WTC11 (cell line): ENCODE results near the gene GNAZ. TPM values are rescaled to one million over a fixed set of nuclear protein-coding genes. Genes with fewer than 3 reads are reported as not detected.
A peak's percentile ranks its signal among the peaks of the same experiment; 100 is the strongest.

ENCODE experiments used
- ATAC-seq: fragments of 200-7000 bp; cut with Tn5 transposase; 2 replicates; pipeline ENCODE4 v1.10.0; 2021; ENCODE audit warnings: mild to moderate bottlenecking, moderate library complexity
- CTCF ChIA-PET: fragments of 300-600 bp; sonication (Branson Sonifier 250); formaldehyde crosslinking; loops from one replicate; lab custom pipeline; 2021; ENCODE audit warnings: antibody characterized with exemption; lab: Charles Lee
- POLR2A ChIA-PET: fragments of 350-600 bp; sonication (Branson Sonifier 250); formaldehyde crosslinking; loops from one replicate; lab custom pipeline; 2021; ENCODE audit warnings: antibody characterized with exemption; lab: Charles Lee
- DNase-seq: peaks from one replicate; pipeline ENCODE4 v3.0.0; 2021; ENCODE audit warnings: low spot score
- H3K27ac Mint-ChIP-seq: 2 replicates; pipeline ENCODE4 v1.8.0; 2021; ENCODE audit warnings: mixed read lengths
- H3K27me3 Mint-ChIP-seq: 2 replicates; pipeline ENCODE4 v1.8.0; 2021; ENCODE audit warnings: low read depth, mild to moderate bottlenecking, moderate library complexity, mixed read lengths
- H3K36me3 Mint-ChIP-seq: 2 replicates; pipeline ENCODE4 v1.8.0; 2021; ENCODE audit warnings: mixed read lengths
- H3K4me1 Mint-ChIP-seq: 2 replicates; pipeline ENCODE4 v1.8.0; 2022; ENCODE audit warnings: mixed read lengths
- H3K4me3 Mint-ChIP-seq: 2 replicates; pipeline ENCODE4 v1.8.0; 2021; ENCODE audit warnings: mild to moderate bottlenecking, moderate library complexity, mixed read lengths
- H3K9me3 Mint-ChIP-seq: 2 replicates; pipeline ENCODE4 v1.8.0; 2021; ENCODE audit warnings: mixed read lengths
- GRHL2 ChIP-seq: fragments of 250-450 bp; sonication (Bioruptor Pico); IDR thresholded peaks from 2 replicates; pipeline ENCODE4 v1.8.0; 2022; ENCODE audit warnings: mild to moderate bottlenecking, moderate library complexity; ENCODE audit not compliant: insufficient replicate concordance, severe bottlenecking
- JUN ChIP-seq: sonication (generic); formaldehyde crosslinking; IDR thresholded peaks from 2 replicates; pipeline ENCODE4 v1.8.0; 2023; ENCODE audit warnings: mild to moderate bottlenecking, missing genetic modification reagents
- TEAD4 ChIP-seq: sonication (generic); formaldehyde crosslinking; IDR thresholded peaks from 2 replicates; pipeline ENCODE4 v1.8.0; 2022; ENCODE audit warnings: mild to moderate bottlenecking, missing genetic modification reagents
- ZBTB21 ChIP-seq: sonication (generic); formaldehyde crosslinking; IDR thresholded peaks from 2 replicates; pipeline ENCODE4 v1.8.1; 2023; ENCODE audit warnings: mild to moderate bottlenecking, missing genetic modification reagents, borderline replicate concordance
- ZNF138 ChIP-seq: sonication (generic); formaldehyde crosslinking; conservative IDR thresholded peaks from 2 replicates; pipeline ENCODE4 v1.8.1; 2022; ENCODE audit warnings: mild to moderate bottlenecking, moderate library complexity, missing genetic modification reagents
- ZNF232 ChIP-seq: sonication (generic); formaldehyde crosslinking; IDR thresholded peaks from 2 replicates; pipeline ENCODE4 v1.8.0; 2022; ENCODE audit warnings: mild to moderate bottlenecking, missing genetic modification reagents
- ZNF416 ChIP-seq: fragments of 250-450 bp; sonication (Bioruptor Pico); IDR thresholded peaks from 2 replicates; pipeline ENCODE4 v1.9.0; 2021; ENCODE audit warnings: mild to moderate bottlenecking, inconsistent platforms
- total RNA-seq: library from RNA; stranded (reverse); gene quantifications from 3 replicates; pipeline ENCODE4 v1.2.3, GENCODE V29; 2021
- TF ChIP-seq, protein P1 (sequence below): sonication (generic); formaldehyde crosslinking; IDR thresholded peaks from 2 replicates; pipeline ENCODE4 v1.8.0; 2022; ENCODE audit warnings: mild to moderate bottlenecking, missing genetic modification reagents
- TF ChIP-seq, protein P2 (sequence below): sonication (generic); formaldehyde crosslinking; IDR thresholded peaks from 2 replicates; pipeline ENCODE4 v1.8.0; 2023; ENCODE audit warnings: mild to moderate bottlenecking, missing genetic modification reagents
- TF ChIP-seq, protein P3 (sequence below): fragments of 250-450 bp; sonication (Bioruptor Pico); IDR thresholded peaks from 2 replicates; pipeline ENCODE4 v2.1.2; 2022; ENCODE audit warnings: mild to moderate bottlenecking, moderate library complexity
- TF ChIP-seq, protein P4 (sequence below): fragments of 200-600 bp; IDR thresholded peaks from 2 replicates; pipeline ENCODE4 v1.8.0; 2022; ENCODE audit warnings: antibody characterized with exemption
- TF ChIP-seq, protein P5 (sequence below): sonication (generic); formaldehyde crosslinking; conservative IDR thresholded peaks from 2 replicates; pipeline ENCODE4 v1.8.1; 2023; ENCODE audit warnings: mild to moderate bottlenecking, low read depth, missing genetic modification reagents, moderate library complexity
- TF ChIP-seq, protein P6 (sequence below): sonication (generic); formaldehyde crosslinking; IDR thresholded peaks from 2 replicates; pipeline ENCODE4 v1.8.0; 2022; ENCODE audit warnings: missing genetic modification reagents
- TF ChIP-seq, protein P7 (sequence below): sonication (generic); formaldehyde crosslinking; IDR thresholded peaks from 2 replicates; pipeline ENCODE4 v1.8.0; 2023; ENCODE audit warnings: missing genetic modification reagents, mild to moderate bottlenecking, borderline replicate concordance

GNAZ gene
- total RNA-seq, 1 experiment from 2014 or later, result 9.9 TPM

DNA sequence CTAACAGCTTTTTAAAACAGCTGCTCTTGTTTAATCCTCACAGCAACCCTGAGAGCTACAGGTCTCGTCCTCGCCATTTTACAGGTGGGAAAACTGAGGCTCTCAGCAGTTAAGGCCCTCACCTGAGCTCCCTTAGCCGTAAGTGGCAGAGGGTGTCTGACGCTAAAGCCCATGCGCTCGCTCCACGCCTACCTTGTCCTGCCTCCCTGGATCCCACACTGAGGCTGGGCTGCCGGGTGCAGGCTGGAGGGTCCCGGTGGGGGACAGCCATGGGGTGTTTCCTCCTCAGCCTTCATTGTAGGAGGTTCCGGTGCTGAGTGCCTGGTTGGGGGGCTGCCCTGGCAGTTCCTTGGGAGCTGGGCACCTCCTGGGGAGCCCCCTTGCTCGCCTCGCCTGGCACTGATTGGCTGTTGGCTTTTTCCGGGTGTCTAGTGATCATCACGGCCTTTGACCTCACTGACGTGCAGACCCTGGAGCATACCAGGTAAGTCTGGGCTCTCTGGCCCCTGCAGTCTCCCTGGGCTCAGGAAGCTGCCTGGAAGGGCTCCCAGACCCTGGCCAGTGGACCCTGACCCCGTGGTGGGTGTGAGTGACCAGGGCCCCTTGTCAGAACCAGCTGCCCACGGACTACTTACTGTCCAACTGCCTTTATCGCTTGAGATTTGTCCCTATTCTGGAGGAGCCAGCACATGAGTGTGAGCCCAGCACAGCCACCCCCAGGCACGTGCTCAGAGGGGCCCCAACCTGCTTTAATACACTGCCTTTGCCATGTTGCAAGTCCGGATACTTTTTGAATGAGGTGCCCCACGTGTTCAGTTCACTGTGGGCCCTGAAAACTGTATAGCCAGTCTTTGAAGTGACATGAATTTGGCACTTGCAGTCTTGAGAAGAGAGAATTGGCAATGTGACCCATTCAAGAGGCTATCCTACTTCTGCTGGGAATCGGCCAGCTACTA, 87.5 kb downstream of the GNAZ start (continued):
- TF ChIP-seq, protein P1, sequence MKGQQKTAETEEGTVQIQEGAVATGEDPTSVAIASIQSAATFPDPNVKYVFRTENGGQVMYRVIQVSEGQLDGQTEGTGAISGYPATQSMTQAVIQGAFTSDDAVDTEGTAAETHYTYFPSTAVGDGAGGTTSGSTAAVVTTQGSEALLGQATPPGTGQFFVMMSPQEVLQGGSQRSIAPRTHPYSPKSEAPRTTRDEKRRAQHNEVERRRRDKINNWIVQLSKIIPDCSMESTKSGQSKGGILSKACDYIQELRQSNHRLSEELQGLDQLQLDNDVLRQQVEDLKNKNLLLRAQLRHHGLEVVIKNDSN (CRISPR knock-in tag), result no peak
- TF ChIP-seq, protein P2, sequence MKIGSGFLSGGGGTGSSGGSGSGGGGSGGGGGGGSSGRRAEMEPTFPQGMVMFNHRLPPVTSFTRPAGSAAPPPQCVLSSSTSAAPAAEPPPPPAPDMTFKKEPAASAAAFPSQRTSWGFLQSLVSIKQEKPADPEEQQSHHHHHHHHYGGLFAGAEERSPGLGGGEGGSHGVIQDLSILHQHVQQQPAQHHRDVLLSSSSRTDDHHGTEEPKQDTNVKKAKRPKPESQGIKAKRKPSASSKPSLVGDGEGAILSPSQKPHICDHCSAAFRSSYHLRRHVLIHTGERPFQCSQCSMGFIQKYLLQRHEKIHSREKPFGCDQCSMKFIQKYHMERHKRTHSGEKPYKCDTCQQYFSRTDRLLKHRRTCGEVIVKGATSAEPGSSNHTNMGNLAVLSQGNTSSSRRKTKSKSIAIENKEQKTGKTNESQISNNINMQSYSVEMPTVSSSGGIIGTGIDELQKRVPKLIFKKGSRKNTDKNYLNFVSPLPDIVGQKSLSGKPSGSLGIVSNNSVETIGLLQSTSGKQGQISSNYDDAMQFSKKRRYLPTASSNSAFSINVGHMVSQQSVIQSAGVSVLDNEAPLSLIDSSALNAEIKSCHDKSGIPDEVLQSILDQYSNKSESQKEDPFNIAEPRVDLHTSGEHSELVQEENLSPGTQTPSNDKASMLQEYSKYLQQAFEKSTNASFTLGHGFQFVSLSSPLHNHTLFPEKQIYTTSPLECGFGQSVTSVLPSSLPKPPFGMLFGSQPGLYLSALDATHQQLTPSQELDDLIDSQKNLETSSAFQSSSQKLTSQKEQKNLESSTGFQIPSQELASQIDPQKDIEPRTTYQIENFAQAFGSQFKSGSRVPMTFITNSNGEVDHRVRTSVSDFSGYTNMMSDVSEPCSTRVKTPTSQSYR (CRISPR knock-in tag), result no peak

DNA sequence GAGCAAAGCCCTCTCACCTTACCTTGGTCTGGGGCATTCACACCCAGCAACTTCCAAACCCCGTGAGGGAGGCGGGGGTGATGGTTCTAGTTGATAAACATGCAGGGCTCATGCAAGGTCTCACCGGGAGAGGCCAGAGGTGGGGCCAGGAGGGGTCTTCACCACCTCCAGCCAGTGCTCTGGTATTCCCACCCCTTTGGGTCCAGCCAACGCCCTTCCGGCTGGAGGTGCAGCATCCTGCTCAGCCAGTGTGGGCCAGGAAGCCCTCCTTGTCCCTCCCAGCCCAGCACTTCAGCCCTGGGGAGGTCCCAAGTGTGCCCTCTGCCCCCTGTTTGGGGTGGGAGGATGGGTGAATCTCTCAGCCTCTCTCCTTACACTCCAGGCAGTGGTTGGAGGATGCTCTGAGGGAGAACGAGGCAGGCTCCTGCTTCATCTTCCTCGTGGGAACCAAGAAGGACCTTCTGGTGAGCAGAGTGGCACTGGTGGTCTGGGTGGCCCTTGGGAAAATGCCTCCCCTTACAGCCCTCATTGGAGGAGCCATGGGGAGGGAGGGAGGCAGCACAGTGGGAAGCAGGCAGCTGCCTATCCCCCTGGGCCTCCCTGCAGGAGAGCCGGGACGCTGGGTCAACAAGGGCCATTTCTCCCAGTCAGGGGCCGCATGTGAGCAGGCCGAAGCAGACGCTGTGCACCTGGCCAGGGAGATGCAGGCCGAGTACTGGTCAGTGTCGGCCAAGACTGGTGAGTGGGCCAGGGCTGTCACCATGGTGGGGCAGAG, 88.4 kb downstream of the GNAZ start:
- no peaks in the 10 kb centered on the region for H3K36me3 Mint-ChIP-seq
- DNase-seq, result no peak
- H3K27me3 Mint-ChIP-seq, result no peaks in the 10 kb centered on the region; the same call in 1 of the 2 replicates
- no peak for ATAC-seq
- H3K9me3 Mint-ChIP-seq, result no peaks in the 10 kb centered on the region
- no peak overlapping the region for H3K4me3 Mint-ChIP-seq
- ChIA-PET POLR2A (no interaction called here), CTCF (interaction anchor here (2.8 to 3.2 kb wide), 4 partner anchors 18 to 227 kb away, joined by 18 to 40 read pairs (median 26); partner anchors contain the start of gene RSPH14)
- H3K27ac Mint-ChIP-seq, result peak overlapping the region; percentile 72; the same call in 1 of the 2 replicates
- peaks cover 21% of the 10 kb centered on the region for H3K4me1 Mint-ChIP-seq
- TF ChIP-seq TEAD4 (no peak), JUN (no peak), ZNF416 (CRISPR knock-in tag) (no peak), ZBTB21 (no peak), ZNF232 (CRISPR knock-in tag) (no peak), GRHL2 (CRISPR knock-in tag) (no peak), ZNF138 (no peak)
- TF ChIP-seq, protein P3, sequence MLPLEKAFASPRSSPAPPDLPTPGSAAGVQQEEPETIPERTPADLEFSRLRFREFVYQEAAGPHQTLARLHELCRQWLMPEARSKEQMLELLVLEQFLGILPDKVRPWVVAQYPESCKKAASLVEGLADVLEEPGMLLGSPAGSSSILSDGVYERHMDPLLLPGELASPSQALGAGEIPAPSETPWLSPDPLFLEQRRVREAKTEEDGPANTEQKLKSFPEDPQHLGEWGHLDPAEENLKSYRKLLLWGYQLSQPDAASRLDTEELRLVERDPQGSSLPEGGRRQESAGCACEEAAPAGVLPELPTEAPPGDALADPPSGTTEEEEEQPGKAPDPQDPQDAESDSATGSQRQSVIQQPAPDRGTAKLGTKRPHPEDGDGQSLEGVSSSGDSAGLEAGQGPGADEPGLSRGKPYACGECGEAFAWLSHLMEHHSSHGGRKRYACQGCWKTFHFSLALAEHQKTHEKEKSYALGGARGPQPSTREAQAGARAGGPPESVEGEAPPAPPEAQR (CRISPR knock-in tag), result no peak
- TF ChIP-seq, protein P4, sequence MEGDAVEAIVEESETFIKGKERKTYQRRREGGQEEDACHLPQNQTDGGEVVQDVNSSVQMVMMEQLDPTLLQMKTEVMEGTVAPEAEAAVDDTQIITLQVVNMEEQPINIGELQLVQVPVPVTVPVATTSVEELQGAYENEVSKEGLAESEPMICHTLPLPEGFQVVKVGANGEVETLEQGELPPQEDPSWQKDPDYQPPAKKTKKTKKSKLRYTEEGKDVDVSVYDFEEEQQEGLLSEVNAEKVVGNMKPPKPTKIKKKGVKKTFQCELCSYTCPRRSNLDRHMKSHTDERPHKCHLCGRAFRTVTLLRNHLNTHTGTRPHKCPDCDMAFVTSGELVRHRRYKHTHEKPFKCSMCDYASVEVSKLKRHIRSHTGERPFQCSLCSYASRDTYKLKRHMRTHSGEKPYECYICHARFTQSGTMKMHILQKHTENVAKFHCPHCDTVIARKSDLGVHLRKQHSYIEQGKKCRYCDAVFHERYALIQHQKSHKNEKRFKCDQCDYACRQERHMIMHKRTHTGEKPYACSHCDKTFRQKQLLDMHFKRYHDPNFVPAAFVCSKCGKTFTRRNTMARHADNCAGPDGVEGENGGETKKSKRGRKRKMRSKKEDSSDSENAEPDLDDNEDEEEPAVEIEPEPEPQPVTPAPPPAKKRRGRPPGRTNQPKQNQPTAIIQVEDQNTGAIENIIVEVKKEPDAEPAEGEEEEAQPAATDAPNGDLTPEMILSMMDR, result no peak
- TF ChIP-seq, protein P5, sequence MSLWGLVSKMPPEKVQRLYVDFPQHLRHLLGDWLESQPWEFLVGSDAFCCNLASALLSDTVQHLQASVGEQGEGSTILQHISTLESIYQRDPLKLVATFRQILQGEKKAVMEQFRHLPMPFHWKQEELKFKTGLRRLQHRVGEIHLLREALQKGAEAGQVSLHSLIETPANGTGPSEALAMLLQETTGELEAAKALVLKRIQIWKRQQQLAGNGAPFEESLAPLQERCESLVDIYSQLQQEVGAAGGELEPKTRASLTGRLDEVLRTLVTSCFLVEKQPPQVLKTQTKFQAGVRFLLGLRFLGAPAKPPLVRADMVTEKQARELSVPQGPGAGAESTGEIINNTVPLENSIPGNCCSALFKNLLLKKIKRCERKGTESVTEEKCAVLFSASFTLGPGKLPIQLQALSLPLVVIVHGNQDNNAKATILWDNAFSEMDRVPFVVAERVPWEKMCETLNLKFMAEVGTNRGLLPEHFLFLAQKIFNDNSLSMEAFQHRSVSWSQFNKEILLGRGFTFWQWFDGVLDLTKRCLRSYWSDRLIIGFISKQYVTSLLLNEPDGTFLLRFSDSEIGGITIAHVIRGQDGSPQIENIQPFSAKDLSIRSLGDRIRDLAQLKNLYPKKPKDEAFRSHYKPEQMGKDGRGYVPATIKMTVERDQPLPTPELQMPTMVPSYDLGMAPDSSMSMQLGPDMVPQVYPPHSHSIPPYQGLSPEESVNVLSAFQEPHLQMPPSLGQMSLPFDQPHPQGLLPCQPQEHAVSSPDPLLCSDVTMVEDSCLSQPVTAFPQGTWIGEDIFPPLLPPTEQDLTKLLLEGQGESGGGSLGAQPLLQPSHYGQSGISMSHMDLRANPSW (CRISPR knock-in tag), result no peak
- TF ChIP-seq, protein P6, sequence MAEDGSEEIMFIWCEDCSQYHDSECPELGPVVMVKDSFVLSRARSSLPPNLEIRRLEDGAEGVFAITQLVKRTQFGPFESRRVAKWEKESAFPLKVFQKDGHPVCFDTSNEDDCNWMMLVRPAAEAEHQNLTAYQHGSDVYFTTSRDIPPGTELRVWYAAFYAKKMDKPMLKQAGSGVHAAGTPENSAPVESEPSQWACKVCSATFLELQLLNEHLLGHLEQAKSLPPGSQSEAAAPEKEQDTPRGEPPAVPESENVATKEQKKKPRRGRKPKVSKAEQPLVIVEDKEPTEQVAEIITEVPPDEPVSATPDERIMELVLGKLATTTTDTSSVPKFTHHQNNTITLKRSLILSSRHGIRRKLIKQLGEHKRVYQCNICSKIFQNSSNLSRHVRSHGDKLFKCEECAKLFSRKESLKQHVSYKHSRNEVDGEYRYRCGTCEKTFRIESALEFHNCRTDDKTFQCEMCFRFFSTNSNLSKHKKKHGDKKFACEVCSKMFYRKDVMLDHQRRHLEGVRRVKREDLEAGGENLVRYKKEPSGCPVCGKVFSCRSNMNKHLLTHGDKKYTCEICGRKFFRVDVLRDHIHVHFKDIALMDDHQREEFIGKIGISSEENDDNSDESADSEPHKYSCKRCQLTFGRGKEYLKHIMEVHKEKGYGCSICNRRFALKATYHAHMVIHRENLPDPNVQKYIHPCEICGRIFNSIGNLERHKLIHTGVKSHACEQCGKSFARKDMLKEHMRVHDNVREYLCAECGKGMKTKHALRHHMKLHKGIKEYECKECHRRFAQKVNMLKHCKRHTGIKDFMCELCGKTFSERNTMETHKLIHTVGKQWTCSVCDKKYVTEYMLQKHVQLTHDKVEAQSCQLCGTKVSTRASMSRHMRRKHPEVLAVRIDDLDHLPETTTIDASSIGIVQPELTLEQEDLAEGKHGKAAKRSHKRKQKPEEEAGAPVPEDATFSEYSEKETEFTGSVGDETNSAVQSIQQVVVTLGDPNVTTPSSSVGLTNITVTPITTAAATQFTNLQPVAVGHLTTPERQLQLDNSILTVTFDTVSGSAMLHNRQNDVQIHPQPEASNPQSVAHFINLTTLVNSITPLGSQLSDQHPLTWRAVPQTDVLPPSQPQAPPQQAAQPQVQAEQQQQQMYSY, result no peak
- TF ChIP-seq, protein P7, sequence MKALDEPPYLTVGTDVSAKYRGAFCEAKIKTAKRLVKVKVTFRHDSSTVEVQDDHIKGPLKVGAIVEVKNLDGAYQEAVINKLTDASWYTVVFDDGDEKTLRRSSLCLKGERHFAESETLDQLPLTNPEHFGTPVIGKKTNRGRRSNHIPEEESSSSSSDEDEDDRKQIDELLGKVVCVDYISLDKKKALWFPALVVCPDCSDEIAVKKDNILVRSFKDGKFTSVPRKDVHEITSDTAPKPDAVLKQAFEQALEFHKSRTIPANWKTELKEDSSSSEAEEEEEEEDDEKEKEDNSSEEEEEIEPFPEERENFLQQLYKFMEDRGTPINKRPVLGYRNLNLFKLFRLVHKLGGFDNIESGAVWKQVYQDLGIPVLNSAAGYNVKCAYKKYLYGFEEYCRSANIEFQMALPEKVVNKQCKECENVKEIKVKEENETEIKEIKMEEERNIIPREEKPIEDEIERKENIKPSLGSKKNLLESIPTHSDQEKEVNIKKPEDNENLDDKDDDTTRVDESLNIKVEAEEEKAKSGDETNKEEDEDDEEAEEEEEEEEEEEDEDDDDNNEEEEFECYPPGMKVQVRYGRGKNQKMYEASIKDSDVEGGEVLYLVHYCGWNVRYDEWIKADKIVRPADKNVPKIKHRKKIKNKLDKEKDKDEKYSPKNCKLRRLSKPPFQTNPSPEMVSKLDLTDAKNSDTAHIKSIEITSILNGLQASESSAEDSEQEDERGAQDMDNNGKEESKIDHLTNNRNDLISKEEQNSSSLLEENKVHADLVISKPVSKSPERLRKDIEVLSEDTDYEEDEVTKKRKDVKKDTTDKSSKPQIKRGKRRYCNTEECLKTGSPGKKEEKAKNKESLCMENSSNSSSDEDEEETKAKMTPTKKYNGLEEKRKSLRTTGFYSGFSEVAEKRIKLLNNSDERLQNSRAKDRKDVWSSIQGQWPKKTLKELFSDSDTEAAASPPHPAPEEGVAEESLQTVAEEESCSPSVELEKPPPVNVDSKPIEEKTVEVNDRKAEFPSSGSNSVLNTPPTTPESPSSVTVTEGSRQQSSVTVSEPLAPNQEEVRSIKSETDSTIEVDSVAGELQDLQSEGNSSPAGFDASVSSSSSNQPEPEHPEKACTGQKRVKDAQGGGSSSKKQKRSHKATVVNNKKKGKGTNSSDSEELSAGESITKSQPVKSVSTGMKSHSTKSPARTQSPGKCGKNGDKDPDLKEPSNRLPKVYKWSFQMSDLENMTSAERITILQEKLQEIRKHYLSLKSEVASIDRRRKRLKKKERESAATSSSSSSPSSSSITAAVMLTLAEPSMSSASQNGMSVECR (CRISPR knock-in tag), result no peak
